HPDE6-E6E7 (cell line): Measurements from ENCODE around the gene TRIM26.
"Not testable (repeated sequence)": the region's sequence is repeated elsewhere in the genome, so short reads cannot be mapped to it uniquely, and the experiment has no call there.

Experiments
- DNase-seq: peaks from one replicate; pipeline ENCODE4 v3.0.0; 2011; ENCODE audit warnings: missing footprints; ENCODE audit errors: extremely low spot score

The TRIM26 gene

DNA sequence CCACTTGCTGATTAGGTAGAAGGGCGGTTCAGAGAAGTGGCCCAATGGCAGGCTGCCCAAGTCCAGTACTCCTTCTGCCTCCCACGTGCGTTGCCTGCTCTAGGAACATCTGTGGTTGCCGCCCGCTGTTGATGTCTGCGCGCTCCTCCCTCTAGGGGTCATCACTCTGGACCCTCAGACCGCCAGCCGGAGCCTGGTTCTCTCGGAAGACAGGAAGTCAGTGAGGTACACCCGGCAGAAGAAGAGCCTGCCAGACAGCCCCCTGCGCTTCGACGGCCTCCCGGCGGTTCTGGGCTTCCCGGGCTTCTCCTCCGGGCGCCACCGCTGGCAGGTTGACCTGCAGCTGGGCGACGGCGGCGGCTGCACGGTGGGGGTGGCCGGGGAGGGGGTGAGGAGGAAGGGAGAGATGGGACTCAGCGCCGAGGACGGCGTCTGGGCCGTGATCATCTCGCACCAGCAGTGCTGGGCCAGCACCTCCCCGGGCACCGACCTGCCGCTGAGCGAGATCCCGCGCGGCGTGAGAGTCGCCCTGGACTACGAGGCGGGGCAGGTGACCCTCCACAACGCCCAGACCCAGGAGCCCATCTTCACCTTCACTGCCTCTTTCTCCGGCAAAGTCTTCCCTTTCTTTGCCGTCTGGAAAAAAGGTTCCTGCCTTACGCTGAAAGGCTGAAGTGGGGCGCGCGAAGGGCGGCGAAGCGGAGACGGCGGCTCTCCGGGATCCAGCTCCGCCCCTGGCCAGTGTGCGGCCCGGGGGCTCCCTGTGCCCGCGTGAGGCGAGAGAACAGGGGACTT is 41.3 kb downstream of the TRIM26 start:
- DNase-seq, result no peak

- DNase-seq, result peak; percentile 39
Measured at GRCh38 chr6:30169658-30170614, 43.3 kb downstream of the TRIM26 start.

GRCh38 chr6:30168741-30169140 is 44.5 kb downstream of the TRIM26 start:
- DNase-seq, result no peak

- no peak for DNase-seq
Measured at GRCh38 chr6:30167101-30167500, 46.1 kb downstream of the TRIM26 start.

DNA sequence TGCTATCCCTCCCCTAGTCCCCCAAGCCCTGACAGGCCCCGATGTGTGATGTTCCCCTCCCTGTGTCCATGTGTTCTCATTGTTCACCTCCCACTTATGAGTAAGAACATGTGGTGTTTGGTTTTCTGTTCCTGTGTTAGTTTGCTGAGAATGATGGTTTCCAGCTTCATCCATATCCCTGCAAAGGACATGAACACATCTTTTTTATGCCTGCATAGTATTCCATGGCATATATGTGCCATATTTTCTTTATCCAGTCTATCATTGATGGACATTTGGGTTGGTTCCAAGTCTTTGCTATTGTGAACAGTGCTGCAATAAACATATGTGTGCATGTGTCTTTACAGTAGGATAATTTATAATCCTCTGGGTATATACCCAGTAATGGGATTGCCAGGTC is 48.0 kb downstream of the TRIM26 start:
- not testable (repeated sequence) for DNase-seq

DNA sequence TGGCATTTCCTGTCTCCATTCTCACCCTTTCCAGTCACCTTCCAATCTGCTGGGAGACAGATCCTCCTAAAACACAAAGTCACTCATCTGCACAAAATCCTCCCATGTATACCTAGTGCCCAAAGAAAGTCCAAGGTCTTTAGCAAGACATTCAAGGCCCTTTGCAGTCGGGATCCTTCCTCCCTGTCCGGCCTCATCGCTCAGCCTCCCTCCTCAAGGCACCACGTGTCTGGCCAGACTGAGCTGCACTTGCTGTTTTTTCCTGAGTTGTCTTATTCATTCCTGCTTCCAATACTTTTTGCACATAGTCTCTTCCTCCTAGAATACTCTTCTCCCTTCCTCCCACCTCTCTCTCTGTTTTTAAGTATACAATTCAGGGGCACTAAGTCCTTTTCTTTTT is 48.5 kb downstream of the TRIM26 start:
- DNase-seq, result no peak

DNA sequence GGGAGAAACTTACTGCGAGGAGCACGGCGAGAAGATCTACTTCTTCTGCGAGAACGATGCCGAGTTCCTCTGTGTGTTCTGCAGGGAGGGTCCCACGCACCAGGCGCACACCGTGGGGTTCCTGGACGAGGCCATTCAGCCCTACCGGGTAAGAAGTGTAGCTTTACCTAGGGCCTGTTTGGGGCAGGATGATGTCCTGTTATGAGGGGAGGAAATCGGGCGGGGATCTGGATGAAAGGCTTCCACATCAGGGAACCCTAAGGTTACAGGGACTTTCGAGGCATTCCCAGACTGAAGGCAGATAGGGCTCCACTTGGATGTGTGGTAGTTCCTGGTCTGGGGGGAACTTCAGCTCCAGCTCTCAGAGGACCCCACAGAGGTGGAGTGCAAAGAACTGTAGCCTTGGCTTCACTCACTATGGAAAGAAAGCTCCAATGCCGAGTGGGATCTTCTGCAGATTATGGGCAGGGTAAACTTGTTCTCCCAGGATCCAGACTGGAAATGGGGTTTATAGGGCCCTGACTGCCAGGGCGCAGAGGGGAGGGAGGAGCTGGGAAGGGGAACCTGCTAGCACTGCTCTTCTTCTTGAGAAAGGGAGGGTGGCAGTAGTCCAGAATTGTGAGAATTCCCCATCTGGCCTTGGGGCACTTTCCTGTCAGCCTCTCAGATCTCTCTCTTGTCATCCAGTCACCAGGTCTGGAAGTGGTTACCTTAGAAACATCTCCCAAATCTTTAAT is 49.1 kb downstream of the TRIM26 start:
- DNase-seq, result no peak

DNA sequence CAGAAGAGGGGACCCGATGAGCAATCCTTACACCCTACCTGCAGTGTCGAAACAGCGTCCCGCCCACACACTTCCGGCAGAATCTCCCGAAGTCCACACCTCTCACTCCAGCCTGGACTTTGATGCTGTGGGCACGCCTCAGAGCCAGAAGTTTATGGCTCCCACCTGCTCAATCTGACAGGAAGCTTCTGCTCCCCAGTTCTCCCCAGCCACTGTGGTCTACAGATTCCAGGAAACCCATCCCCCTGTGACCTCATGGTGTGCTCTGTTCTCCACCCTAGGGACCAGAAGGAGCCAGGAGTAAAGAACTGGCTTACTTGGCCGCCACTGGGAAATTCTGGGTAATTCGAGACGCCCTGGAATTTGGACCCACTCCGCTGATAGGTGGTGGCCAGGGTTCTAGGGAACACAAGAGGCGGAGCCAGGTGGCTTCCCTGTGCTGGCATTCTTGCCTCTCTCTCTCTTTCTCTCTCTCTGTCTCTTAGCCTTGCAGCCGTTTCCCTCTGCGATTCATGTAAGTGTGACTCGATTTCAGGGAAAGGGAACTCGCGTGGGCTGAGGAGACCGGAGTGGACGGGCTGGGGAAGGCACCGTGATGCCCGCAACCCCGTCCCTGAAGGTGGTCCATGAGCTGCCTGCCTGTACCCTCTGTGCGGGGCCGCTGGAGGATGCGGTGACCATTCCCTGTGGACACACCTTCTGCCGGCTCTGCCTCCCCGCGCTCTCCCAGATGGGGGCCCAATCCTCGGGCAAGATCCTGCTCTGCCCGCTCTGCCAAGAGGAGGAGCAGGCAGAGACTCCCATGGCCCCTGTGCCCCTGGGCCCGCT is 49.9 kb downstream of the TRIM26 start, which contains the start of gene TRIM15:
TSS of gene TRIM15 (plus strand) at position 457 of the 828 bp plus-strand sequence. CDS start at position 596, 139 bp downstream.
- peak; percentile 42 for DNase-seq

DNA sequence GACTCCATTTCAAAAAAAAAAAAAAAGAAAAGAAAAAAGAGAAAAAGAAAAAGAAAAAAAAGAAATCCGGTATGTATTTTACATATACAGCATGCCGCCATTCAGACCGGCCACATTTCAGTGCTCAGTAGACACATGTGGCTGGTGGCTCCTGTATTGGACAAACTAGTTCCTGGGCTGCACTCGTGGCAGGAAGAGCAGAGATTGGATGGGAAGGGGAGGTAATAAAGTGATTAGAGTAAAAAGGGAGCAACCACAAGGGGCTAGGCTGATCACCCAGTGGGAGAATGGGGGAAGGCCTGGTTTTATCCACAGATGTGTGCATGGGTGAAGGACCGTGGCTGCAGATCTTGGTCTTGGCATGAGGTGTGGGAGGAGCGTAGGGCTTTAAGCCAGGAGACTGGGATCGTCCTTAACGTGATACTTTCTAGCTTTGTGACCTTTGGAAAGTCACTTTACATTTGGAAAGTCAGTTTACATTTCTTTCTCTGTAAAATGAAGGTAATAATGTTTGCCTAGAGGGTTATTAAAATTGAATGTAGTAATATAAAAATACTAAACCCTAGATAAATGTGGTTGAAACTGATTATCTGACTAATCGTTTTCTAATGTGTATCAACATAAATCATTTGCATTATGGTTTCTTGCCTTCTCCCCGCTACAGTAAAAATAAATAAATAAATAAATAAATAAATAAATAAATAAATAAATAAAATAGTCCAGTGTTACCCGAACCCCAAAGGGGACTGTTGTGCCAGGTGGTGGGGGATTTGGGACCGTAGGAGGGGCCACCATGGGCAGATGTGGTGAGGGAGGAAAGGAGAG is 50.7 kb downstream of the TRIM26 start:
- no peak for DNase-seq

DNA sequence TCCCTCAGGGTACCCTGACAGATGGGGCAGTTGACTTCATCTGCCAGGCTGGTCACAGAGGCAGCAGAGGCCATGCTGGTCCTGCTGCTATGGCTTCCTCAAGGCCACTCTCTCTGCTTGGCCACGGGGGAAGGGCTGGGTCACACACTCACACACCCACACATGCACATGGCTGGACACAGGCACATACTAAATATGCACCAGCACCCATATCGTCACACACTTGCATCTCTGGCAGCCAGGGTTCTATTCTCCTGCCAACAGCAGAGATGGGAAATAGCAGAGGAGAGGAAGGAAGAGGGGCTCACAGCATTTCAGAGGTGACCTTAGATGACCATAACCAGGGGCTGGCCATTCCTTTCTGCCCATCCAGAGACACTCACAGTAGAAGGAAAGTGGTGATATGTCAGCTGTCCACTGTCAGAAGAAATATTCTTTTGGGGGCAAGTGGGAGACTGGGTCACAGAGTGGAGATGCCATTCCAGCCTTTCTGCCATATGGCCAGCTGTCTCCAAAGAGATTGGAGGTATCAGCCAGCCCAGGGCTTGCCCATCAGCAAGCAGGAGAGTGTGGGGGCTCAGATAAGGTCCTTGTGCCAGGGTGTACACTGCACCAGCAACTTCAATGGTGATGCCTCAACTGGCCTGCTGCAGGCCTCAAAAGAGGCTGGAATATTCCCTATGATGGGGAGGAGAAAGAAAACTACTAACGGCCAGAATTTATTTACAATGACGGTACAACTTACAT is 52.2 kb downstream of the TRIM26 start, which contains the start of gene TRIM10:
TSS of gene TRIM10 (minus strand) at position 427 of the 747 bp plus-strand sequence. CDS start at position 74, 353 bp downstream.
- DNase-seq, result no peak

DNA sequence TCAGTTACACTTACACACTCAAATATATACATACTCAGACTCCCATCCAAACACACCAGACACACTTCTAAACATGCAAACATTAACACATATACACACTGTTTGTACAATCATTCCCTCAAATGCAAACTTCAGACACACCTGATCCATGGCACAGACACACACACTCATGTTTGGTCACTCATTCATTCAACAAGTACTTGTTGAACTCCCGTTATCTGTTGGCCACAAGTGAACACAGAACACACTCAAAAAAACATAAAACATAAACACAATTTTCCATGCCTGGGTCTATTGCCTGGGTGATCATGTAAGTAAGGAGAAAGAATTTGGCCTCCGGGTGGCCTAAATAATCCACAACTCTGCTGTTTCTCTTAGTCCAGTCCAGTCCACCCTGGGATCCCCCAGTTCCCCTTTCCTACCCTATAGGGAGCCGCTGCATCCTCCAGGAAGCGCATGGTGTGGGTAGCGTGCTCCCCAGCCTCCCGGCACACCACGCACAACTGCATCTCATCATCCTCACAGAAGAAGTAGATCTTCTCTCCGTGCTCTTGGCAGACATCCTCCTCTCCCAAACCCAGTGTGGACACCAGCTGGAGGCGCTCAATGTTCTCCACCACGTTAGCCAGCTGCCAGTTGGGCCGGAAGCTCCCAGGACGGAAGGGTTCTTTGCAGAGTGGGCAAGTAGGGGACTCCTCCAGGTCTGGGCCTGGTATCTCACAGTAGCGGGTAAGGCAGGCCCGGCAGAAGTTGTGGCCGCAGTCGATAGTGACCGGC is 53.0 kb downstream of the TRIM26 start:
- DNase-seq, result no peak

DNA sequence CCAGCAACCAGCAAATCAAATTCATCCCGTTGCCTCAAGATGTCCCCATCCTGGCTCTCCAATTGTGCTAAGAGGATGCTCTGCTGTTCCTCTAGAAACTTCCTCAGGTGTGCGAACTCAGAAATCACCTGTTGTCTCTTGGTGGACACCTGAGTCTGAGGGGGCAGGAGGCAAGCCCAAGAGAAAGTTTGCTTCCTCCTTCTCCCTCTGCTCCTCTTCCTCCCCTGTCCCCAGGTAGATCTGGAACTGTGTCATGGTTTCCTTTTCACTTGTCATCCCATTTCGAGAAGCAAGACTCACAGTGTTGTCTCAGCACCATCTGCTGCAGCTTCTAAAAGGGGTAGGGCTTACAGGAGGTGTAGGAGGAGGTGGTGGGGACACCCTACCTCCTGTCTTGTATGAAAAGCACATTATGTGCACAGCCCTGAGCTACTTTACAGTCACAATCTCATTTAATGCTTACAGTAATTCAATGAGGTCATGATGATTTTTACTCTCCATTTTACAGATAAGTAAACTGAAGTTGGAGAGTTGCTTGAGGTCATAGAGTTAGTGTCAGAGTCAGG is 54.6 kb downstream of the TRIM26 start:
- DNase-seq, result no peak

DNA sequence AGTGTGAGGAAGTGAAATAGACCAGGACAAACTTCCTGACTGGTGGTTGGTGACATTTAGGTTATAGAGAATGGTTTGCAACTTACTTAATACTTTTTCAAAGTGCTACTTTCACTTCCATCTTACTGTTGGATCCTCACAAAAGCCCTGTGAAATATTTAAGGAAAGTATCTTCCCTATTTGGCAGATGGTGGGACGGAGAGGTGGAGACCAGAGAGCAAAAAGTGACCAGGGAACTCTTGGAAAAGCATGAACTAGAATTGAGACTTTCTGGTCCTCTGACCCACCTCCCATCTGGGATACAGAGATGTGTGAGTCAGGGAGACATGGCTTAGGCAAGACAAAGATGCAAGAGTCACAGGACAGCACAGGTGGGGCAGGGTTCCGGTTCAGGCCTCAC is 55.2 kb downstream of the TRIM26 start:
- DNase-seq, result no peak

- no peak for DNase-seq
Measured at GRCh38 chr6:30157581-30157980, 55.6 kb downstream of the TRIM26 start.

GRCh38 chr6:30156774-30157173 is 56.4 kb downstream of the TRIM26 start:
- DNase-seq, result no peak

- peak; percentile 20 for DNase-seq
Measured at GRCh38 chr6:30156262-30156599, 57.0 kb downstream of the TRIM26 start.

- DNase-seq, result no peak
Measured at GRCh38 chr6:30155520-30156261, 57.5 kb downstream of the TRIM26 start.
